ENCODE data around the gene PABPN1L. TPM values are rescaled to one million over a fixed set of nuclear protein-coding genes. Genes with fewer than 3 reads are reported as not detected.

PABPN1L gene
- total and polyA plus RNA-seq, 2 donors (not counting 3 experiments of a cell fraction or from before 2014, with no cell fraction given) = not detected

- no peaks in the 10 kb centered on the region for H3K79me2 ChIP-seq (ENCODE audit: control insufficient read depth, insufficient read depth, low read length)
- FAIRE-seq = no peak
- no peaks in the 10 kb centered on the region for H4K20me1 ChIP-seq (replicated peaks; ENCODE audit: control insufficient read depth, extremely low read depth, insufficient read depth, low read length)
- ChIA-PET POLR2A (no interaction called here), CTCF (no interaction called here)
- H3K9me3 ChIP-seq (replicated peaks; ENCODE audit: control insufficient read depth, insufficient read depth, low read length) = no peaks in the 10 kb centered on the region
- H3K4me3 ChIP-seq (replicated peaks in 1 of 3; ENCODE audit: insufficient read depth in 1 of 3, low read depth in 1 of 3, low read length in 3 of 3) = no peak overlapping the region
- TF ChIP-seq FOS (IDR thresholded peaks at IDR 0.05; ENCODE audit: borderline replicate concordance, insufficient read depth, low read length) = no peak
- TF ChIP-seq JUN (IDR thresholded peaks at IDR 0.05; ENCODE audit: borderline replicate concordance, insufficient read depth, insufficient read length, low read depth) = no peak
- no peak for TF ChIP-seq EZH2 (IDR thresholded peaks at IDR 0.05; ENCODE audit: borderline replicate concordance, low read depth, low read length, severe bottlenecking)
- TF ChIP-seq POLR2AphosphoS5 (IDR thresholded peaks at IDR 0.05; ENCODE audit: insufficient read depth, low read depth, low read length) = no peak
- TF ChIP-seq GATA2 (IDR thresholded peaks at IDR 0.05; ENCODE audit: insufficient read depth, insufficient read length, low read depth, low read length) = no peak
- TF ChIP-seq MAX (IDR thresholded peaks at IDR 0.05; ENCODE audit: insufficient read depth, insufficient read length) = no peak
- no peak for TF ChIP-seq MYC (IDR thresholded peaks at IDR 0.05; ENCODE audit: low read depth, low read length)
- no peak for TF ChIP-seq CTCF (IDR thresholded peaks at IDR 0.05; ENCODE audit: extremely low read depth in 1 of 2, insufficient read depth in 1 of 2, low read depth in 1 of 2, low read length in 2 of 2)
- no peak for TF ChIP-seq POLR2A (IDR thresholded peaks at IDR 0.05; ENCODE audit: low read depth, low read length)
- H3K4me2 ChIP-seq (ENCODE audit: insufficient read depth, low read length) = no peak overlapping the region
- dilution Hi-C loops (cut with MboI; ENCODE audit: extremely low pct_ligation_motif_present, low sequenced_read_pairs) = no loop called here
- H3K27me3 ChIP-seq (ENCODE audit: control insufficient read depth in 2 of 2, insufficient read depth in 2 of 2, low read length in 2 of 2) = no peaks in the 10 kb centered on the region
- H3K4me1 ChIP-seq (ENCODE audit: control insufficient read depth, extremely low read depth, insufficient read depth, low read length) = no peaks in the 10 kb centered on the region
- no TSS peak for BruUV-seq (replicated peaks)
- no peaks in the 10 kb centered on the region for H3K36me3 ChIP-seq (ENCODE audit: control insufficient read depth in 2 of 2, extremely low read depth in 1 of 2, insufficient read depth in 2 of 2, low read length in 2 of 2)
- H3K27ac ChIP-seq (ENCODE audit: insufficient read depth, low read depth, low read length) = no peak overlapping the region
- no peaks in the 10 kb centered on the region for H3K9me1 ChIP-seq (replicated peaks; ENCODE audit: control insufficient read depth, extremely low read depth, insufficient read depth, low read length)
- no peak overlapping the region for H3K9ac ChIP-seq (replicated peaks; ENCODE audit: extremely low read depth, insufficient read depth, low read length)
- H2AFZ ChIP-seq (ENCODE audit: low read depth, low read length) = no peak overlapping the region
- DNase-seq (ENCODE audit: low read depth, low spot score) = no peak
- intact Hi-C loops (cut with micrococcal nuclease) = no loop called here
Observed at GRCh38 chr16:88876942-88877526, 10.6 kb upstream of the PABPN1L start.

All from endothelial cell of umbilical vein (primary cell).